H1 (cell line): ENCODE measurements around the gene IYD. TPM values are rescaled to one million over a fixed set of nuclear protein-coding genes. Genes with fewer than 3 reads are reported as not detected.

Experiments
- BRCA1 ChIP-seq: IDR thresholded peaks from 2 replicates; pipeline ENCODE4 v1.6.1; 2012; ENCODE audit warnings: low read depth, low read length, improper control_type of control experiment
- CHD2 ChIP-seq: IDR thresholded peaks from 2 replicates; pipeline ENCODE4 v1.6.1; 2012; ENCODE audit warnings: low read length, improper control_type of control experiment
- E2F6 ChIP-seq: IDR thresholded peaks from 2 replicates; pipeline ENCODE4 v1.6.1; 2012; ENCODE audit warnings: inconsistent platforms
- GABPA ChIP-seq: IDR thresholded peaks from 2 replicates; pipeline ENCODE4 v1.6.1; 2011; ENCODE audit warnings: mild to moderate bottlenecking, low read length, moderate library complexity, borderline replicate concordance; ENCODE audit not compliant: insufficient read depth
- KDM5A ChIP-seq: fragments of 200-600 bp; IDR thresholded peaks from 2 replicates; pipeline ENCODE4 v1.7.1; 2012; ENCODE audit warnings: mild to moderate bottlenecking, low read length, inconsistent platforms, mixed read lengths
- POU5F1 ChIP-seq: IDR thresholded peaks from 2 replicates; pipeline ENCODE4 v1.6.1; 2011; ENCODE audit warnings: low read depth, mild to moderate bottlenecking, low read length, moderate library complexity
- RFX5 ChIP-seq: IDR thresholded peaks from 2 replicates; pipeline ENCODE4 v1.6.1; 2011; ENCODE audit warnings: low read depth, low read length, improper control_type of control experiment, borderline replicate concordance
- SAP30 ChIP-seq: fragments of 300-600 bp; sonication (generic); IDR thresholded peaks from 2 replicates; pipeline ENCODE4 v1.7.1; 2012; ENCODE audit warnings: low read length, moderate library complexity, mild to moderate bottlenecking, inconsistent platforms; ENCODE audit not compliant: insufficient read depth, insufficient replicate concordance
- SIRT6 ChIP-seq: IDR thresholded peaks from one replicate; pipeline ENCODE4 v1.7.1; 2012; ENCODE audit warnings: low read length, inconsistent platforms
- SP4 ChIP-seq: IDR thresholded peaks from 2 replicates; pipeline ENCODE4 v1.6.1; 2012; ENCODE audit warnings: low read length, inconsistent platforms
- TAF7 ChIP-seq: optimal IDR thresholded peaks from 2 replicates; pipeline ENCODE3; 2011; ENCODE audit warnings: low read depth, mild to moderate bottlenecking, inconsistent platforms, low read length, moderate library complexity, borderline replicate concordance
- polyA plus RNA-seq, 7 experiments: library from polyadenylated mRNA; depleted of rRNA in 3 of 7; stranded (reverse) in 5 of 7; unstranded in 2 of 7; fragments of >200 nt in 5 of 7; fragments of 200-250 nt in 2 of 7; gene quantifications; 1 replicate in 5 of 7; 2 replicates in 1 of 7; 4 replicates in 1 of 7; pipeline versions ENCODE4 v1.2.1 to v1.2.3, GENCODE V29; 2011 to 2013; ENCODE audit warnings: missing spikeins in 2 of 7, mixed read lengths in 2 of 7
- total RNA-seq: library from RNA; stranded (reverse); fragmentation: NEBNext Ultra II Directional; extraction: Animal tissue kit (Norgen Biotek cat#: 25700); gene quantifications from 2 replicates; pipeline ENCODE4 v1.2.1, GENCODE V29; 2021
- TF ChIP-seq, protein P1 (sequence below): fragments of 300-600 bp; sonication (generic); IDR thresholded peaks from 2 replicates; pipeline ENCODE4 v1.7.1; 2012; ENCODE audit warnings: low read length, moderate library complexity, mild to moderate bottlenecking, inconsistent platforms; ENCODE audit not compliant: insufficient replicate concordance

IYD gene
- total and polyA plus RNA-seq, 2 of the 8 experiments (the other 6 are each of a cell fraction or from before 2014, with no cell fraction given) = not detected

GRCh38 chr6:150353445-150353844 is 15.4 kb upstream of the IYD start (continued):
- TF ChIP-seq, protein P1, sequence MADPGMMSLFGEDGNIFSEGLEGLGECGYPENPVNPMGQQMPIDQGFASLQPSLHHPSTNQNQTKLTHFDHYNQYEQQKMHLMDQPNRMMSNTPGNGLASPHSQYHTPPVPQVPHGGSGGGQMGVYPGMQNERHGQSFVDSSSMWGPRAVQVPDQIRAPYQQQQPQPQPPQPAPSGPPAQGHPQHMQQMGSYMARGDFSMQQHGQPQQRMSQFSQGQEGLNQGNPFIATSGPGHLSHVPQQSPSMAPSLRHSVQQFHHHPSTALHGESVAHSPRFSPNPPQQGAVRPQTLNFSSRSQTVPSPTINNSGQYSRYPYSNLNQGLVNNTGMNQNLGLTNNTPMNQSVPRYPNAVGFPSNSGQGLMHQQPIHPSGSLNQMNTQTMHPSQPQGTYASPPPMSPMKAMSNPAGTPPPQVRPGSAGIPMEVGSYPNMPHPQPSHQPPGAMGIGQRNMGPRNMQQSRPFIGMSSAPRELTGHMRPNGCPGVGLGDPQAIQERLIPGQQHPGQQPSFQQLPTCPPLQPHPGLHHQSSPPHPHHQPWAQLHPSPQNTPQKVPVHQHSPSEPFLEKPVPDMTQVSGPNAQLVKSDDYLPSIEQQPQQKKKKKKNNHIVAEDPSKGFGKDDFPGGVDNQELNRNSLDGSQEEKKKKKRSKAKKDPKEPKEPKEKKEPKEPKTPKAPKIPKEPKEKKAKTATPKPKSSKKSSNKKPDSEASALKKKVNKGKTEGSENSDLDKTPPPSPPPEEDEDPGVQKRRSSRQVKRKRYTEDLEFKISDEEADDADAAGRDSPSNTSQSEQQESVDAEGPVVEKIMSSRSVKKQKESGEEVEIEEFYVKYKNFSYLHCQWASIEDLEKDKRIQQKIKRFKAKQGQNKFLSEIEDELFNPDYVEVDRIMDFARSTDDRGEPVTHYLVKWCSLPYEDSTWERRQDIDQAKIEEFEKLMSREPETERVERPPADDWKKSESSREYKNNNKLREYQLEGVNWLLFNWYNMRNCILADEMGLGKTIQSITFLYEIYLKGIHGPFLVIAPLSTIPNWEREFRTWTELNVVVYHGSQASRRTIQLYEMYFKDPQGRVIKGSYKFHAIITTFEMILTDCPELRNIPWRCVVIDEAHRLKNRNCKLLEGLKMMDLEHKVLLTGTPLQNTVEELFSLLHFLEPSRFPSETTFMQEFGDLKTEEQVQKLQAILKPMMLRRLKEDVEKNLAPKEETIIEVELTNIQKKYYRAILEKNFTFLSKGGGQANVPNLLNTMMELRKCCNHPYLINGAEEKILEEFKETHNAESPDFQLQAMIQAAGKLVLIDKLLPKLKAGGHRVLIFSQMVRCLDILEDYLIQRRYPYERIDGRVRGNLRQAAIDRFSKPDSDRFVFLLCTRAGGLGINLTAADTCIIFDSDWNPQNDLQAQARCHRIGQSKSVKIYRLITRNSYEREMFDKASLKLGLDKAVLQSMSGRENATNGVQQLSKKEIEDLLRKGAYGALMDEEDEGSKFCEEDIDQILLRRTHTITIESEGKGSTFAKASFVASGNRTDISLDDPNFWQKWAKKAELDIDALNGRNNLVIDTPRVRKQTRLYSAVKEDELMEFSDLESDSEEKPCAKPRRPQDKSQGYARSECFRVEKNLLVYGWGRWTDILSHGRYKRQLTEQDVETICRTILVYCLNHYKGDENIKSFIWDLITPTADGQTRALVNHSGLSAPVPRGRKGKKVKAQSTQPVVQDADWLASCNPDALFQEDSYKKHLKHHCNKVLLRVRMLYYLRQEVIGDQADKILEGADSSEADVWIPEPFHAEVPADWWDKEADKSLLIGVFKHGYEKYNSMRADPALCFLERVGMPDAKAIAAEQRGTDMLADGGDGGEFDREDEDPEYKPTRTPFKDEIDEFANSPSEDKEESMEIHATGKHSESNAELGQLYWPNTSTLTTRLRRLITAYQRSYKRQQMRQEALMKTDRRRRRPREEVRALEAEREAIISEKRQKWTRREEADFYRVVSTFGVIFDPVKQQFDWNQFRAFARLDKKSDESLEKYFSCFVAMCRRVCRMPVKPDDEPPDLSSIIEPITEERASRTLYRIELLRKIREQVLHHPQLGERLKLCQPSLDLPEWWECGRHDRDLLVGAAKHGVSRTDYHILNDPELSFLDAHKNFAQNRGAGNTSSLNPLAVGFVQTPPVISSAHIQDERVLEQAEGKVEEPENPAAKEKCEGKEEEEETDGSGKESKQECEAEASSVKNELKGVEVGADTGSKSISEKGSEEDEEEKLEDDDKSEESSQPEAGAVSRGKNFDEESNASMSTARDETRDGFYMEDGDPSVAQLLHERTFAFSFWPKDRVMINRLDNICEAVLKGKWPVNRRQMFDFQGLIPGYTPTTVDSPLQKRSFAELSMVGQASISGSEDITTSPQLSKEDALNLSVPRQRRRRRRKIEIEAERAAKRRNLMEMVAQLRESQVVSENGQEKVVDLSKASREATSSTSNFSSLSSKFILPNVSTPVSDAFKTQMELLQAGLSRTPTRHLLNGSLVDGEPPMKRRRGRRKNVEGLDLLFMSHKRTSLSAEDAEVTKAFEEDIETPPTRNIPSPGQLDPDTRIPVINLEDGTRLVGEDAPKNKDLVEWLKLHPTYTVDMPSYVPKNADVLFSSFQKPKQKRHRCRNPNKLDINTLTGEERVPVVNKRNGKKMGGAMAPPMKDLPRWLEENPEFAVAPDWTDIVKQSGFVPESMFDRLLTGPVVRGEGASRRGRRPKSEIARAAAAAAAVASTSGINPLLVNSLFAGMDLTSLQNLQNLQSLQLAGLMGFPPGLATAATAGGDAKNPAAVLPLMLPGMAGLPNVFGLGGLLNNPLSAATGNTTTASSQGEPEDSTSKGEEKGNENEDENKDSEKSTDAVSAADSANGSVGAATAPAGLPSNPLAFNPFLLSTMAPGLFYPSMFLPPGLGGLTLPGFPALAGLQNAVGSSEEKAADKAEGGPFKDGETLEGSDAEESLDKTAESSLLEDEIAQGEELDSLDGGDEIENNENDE = no peak
- TF ChIP-seq E2F6 (no peak), BRCA1 (no peak), SP4 (no peak), TAF7 (no peak), SIRT6 (no peak), CHD2 (no peak), POU5F1 (no peak), GABPA (no peak), KDM5A (no peak), RFX5 (no peak), SAP30 (no peak)
